Endothelial cell of umbilical vein (primary cell): ENCODE results near the gene MMS22L. TPM values are rescaled to one million over a fixed set of nuclear protein-coding genes. Genes with fewer than 3 reads are reported as not detected.

Source experiments
- BruUV-seq: library from RNA; stranded (reverse); fragments of 400-500 nt; replicated peaks from 2 replicates; lab custom pipeline; 2021; lab: Mats Ljungman, UMichigan
- CTCF ChIA-PET: fragments of 300-600, 350-600 bp; sonication (Branson Sonifier 250); formaldehyde crosslinking; loops from one replicate; lab custom pipeline; 2021; ENCODE audit warnings: antibody characterized with exemption, inconsistent platforms; lab: Charles Lee
- POLR2A ChIA-PET: fragments of 300-600, 350-600 bp; sonication (Branson Sonifier 250); formaldehyde crosslinking; loops from one replicate; lab custom pipeline; 2021; ENCODE audit warnings: antibody characterized with exemption, inconsistent platforms; lab: Charles Lee
- DNase-seq: peaks from one replicate; pipeline ENCODE4 v3.0.0-alpha.2; 2011; ENCODE audit warnings: low read depth, low spot score
- FAIRE-seq: peaks from 2 replicates; lab custom pipeline; 2011; peaks lifted over from hg19 to GRCh38; lab: Jason Lieb, UNC
- H2AFZ ChIP-seq: 2 replicates; pipeline ENCODE4 v1.6.0; 2012; ENCODE audit warnings: low read depth, low read length, control low read depth, inconsistent platforms
- H3K27ac ChIP-seq: 2 replicates; pipeline ENCODE4 v1.5.1; 2011; ENCODE audit warnings: low read depth, mild to moderate bottlenecking, control low read depth, low read length, moderate library complexity; ENCODE audit not compliant: insufficient read depth
- H3K27me3 ChIP-seq, 2 experiments: 2 replicates each; pipeline versions ENCODE4 v1.6.0 to v1.6.1; 2011; ENCODE audit warnings: low read length in 2 of 2, mixed read lengths in 1 of 2; ENCODE audit not compliant: control insufficient read depth in 2 of 2, insufficient read depth in 2 of 2
- H3K36me3 ChIP-seq, 2 experiments: 2 replicates in 1 of 2; 3 replicates in 1 of 2; pipeline ENCODE4 v1.5.1; 2011; ENCODE audit warnings: low read length in 2 of 2, mild to moderate bottlenecking in 1 of 2, moderate library complexity in 1 of 2; ENCODE audit not compliant: control insufficient read depth in 2 of 2, insufficient read depth in 2 of 2; ENCODE audit errors: extremely low read depth in 1 of 2
- H3K4me1 ChIP-seq: 3 replicates; pipeline ENCODE4 v1.5.1; 2011; ENCODE audit warnings: mild to moderate bottlenecking, low read length; ENCODE audit not compliant: control insufficient read depth, insufficient read depth; ENCODE audit errors: extremely low read depth
- H3K4me2 ChIP-seq: 2 replicates; pipeline ENCODE4 v1.6.1; 2011; ENCODE audit warnings: low read length, control low read depth, mixed read lengths; ENCODE audit not compliant: insufficient read depth
- H3K4me3 ChIP-seq, 3 experiments: fragments of 200-600 bp in 1 of 3; sonication (generic), shearing (Covaris generic) in 1 of 3; replicated peaks in 1 of 3; 2 replicates each; pipeline ENCODE4 v1.5.1; 2011 to 2016; ENCODE audit warnings: control low read depth in 3 of 3, low read length in 3 of 3, mild to moderate bottlenecking in 2 of 3, inconsistent platforms in 1 of 3, low read depth in 1 of 3, moderate library complexity in 1 of 3; ENCODE audit not compliant: insufficient read depth in 1 of 3
- H3K79me2 ChIP-seq: 2 replicates; pipeline ENCODE4 v1.6.0; 2012; ENCODE audit warnings: low read length, inconsistent platforms; ENCODE audit not compliant: control insufficient read depth, insufficient read depth
- H3K9ac ChIP-seq: replicated peaks from 2 replicates; pipeline ENCODE3; 2011; ENCODE audit warnings: low read length, control low read depth; ENCODE audit not compliant: insufficient read depth; ENCODE audit errors: extremely low read depth
- H3K9me1 ChIP-seq: replicated peaks from 3 replicates; pipeline ENCODE4 v1.6.0; 2011; ENCODE audit warnings: mild to moderate bottlenecking, low read length; ENCODE audit not compliant: control insufficient read depth, insufficient read depth; ENCODE audit errors: extremely low read depth
- H3K9me3 ChIP-seq: replicated peaks from 2 replicates; pipeline ENCODE4 v1.5.1; 2012; ENCODE audit warnings: low read length, inconsistent platforms; ENCODE audit not compliant: control insufficient read depth, insufficient read depth
- H4K20me1 ChIP-seq: replicated peaks from 2 replicates; pipeline ENCODE3; 2011; ENCODE audit warnings: mild to moderate bottlenecking, low read length; ENCODE audit not compliant: control insufficient read depth, insufficient read depth; ENCODE audit errors: extremely low read depth
- CTCF ChIP-seq, 2 donors: IDR thresholded peaks; 1 replicate in 1 of 2; 2 replicates in 1 of 2; pipeline ENCODE4 v1.5.1; 2011; ENCODE audit warnings: low read length in 2 of 2, mild to moderate bottlenecking in 2 of 2, moderate library complexity in 2 of 2, control low read depth in 1 of 2, inconsistent platforms in 1 of 2, low read depth in 1 of 2; ENCODE audit not compliant: insufficient read depth in 1 of 2; ENCODE audit errors: extremely low read depth in 1 of 2
- EZH2 ChIP-seq: IDR thresholded peaks from 2 replicates; pipeline ENCODE4 v1.6.1; 2012; ENCODE audit warnings: borderline replicate concordance, low read depth, mild to moderate bottlenecking, moderate library complexity, low read length, inconsistent platforms; ENCODE audit not compliant: severe bottlenecking
- FOS ChIP-seq: IDR thresholded peaks from 2 replicates; pipeline ENCODE4 v1.6.1; 2011; ENCODE audit warnings: mild to moderate bottlenecking, low read length, moderate library complexity, borderline replicate concordance; ENCODE audit not compliant: insufficient read depth
- GATA2 ChIP-seq: IDR thresholded peaks from 2 replicates; pipeline ENCODE4 v1.7.0; 2011; ENCODE audit warnings: low read depth, mild to moderate bottlenecking, moderate library complexity, mixed read lengths, low read length; ENCODE audit not compliant: insufficient read length, insufficient read depth
- JUN ChIP-seq: IDR thresholded peaks from 2 replicates; pipeline ENCODE4 v1.6.1; 2011; ENCODE audit warnings: borderline replicate concordance, low read depth; ENCODE audit not compliant: insufficient read length, insufficient read depth
- MYC ChIP-seq: IDR thresholded peaks from one replicate; pipeline ENCODE4 v1.6.1; 2011; ENCODE audit warnings: mild to moderate bottlenecking, low read depth, low read length
- POLR2A ChIP-seq: IDR thresholded peaks from 2 replicates; pipeline ENCODE4 v1.6.1; 2012; ENCODE audit warnings: low read depth, mild to moderate bottlenecking, control low read depth, low read length
- POLR2AphosphoS5 ChIP-seq: IDR thresholded peaks from 2 replicates; pipeline ENCODE4 v1.6.1; 2012; ENCODE audit warnings: low read depth, mild to moderate bottlenecking, control low read depth, low read length, moderate library complexity; ENCODE audit not compliant: insufficient read depth
- dilution Hi-C: fragments of 300-500 bp; cut with MboI; formaldehyde crosslinking; loops from one replicate; pipeline ENCODE4 v1.15.0; 2019; ENCODE audit warnings: low sequenced_read_pairs; ENCODE audit not compliant: extremely low pct_ligation_motif_present
- intact Hi-C: fragments of 100-400 bp; cut with micrococcal nuclease; formaldehyde crosslinking; loops from one replicate; pipeline ENCODE4 v1.10.0; 2022
- polyA plus RNA-seq, 4 experiments: library from polyadenylated mRNA; depleted of rRNA in 3 of 4; stranded (reverse) in 3 of 4; unstranded in 1 of 4; fragments of >200 nt; gene quantifications; 2 replicates each; pipeline versions ENCODE4 v1.2.1 to v1.2.3, GENCODE V29; 2011 to 2012; ENCODE audit warnings: missing spikeins in 1 of 4
- total RNA-seq: library from RNA; stranded (reverse); gene quantifications from 2 replicates; pipeline ENCODE4 v1.2.3, GENCODE V29; 2021
- TF ChIP-seq, protein P1 (sequence below): IDR thresholded peaks from 2 replicates; pipeline ENCODE4 v1.6.1; 2011; ENCODE audit not compliant: insufficient read depth, insufficient read length

The MMS22L gene
- total and polyA plus RNA-seq, 2 donors (not counting 3 experiments of a cell fraction or from before 2014, with no cell fraction given): 5.5 to 19.3 TPM

DNA sequence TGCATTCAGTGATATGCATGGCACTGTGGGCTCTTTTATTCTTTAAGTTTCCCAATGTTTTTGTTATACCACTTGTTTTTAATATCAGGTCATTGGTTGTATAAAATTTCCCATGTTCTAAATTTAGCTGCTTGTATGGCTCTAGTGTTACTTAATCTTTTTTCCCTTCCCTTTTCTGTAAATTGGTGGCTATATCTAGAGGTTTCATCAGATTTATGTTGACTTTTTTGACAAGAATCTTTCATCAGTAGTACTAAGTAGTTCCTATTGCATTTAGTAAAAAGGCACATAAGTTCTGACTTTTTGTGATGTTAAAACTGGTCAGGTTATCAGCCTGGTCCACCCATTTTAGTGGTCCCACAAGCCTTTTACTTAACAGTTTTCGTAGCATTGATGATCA, 51.1 kb downstream of the MMS22L start:
- Histone ChIP-seq H3K9me1 (no peaks in the 10 kb centered on the region), H2AFZ (no peak overlapping the region), H4K20me1 (no peaks in the 10 kb centered on the region), H3K4me3 (no peak overlapping the region), H3K27me3 (no peaks in the 10 kb centered on the region), H3K4me2 (no peak overlapping the region), H3K9me3 (no peaks in the 10 kb centered on the region), H3K36me3 (peaks cover 0 to 2% of the 10 kb centered on the region in 2 experiments), H3K27ac (no peak overlapping the region), H3K79me2 (no peaks in the 10 kb centered on the region), H3K9ac (no peak overlapping the region), H3K4me1 (no peaks in the 10 kb centered on the region)
- POLR2A ChIA-PET: no interaction called here
- intact Hi-C loops (no loop called here), dilution Hi-C loops (no loop called here)
- no peak for DNase-seq
- TF ChIP-seq POLR2AphosphoS5: no peak
- TF ChIP-seq GATA2: no peak
- no peak for TF ChIP-seq CTCF (IDR thresholded peaks at IDR 0.05; ENCODE audit: extremely low read depth in 1 of 2, insufficient read depth in 1 of 2, low read depth in 1 of 2, low read length in 2 of 2)
- no peak for TF ChIP-seq POLR2A
- TF ChIP-seq, protein P1, sequence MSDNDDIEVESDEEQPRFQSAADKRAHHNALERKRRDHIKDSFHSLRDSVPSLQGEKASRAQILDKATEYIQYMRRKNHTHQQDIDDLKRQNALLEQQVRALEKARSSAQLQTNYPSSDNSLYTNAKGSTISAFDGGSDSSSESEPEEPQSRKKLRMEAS: no peak
- no peak for TF ChIP-seq MYC
- no peak for TF ChIP-seq JUN
- no peak for TF ChIP-seq FOS
- TF ChIP-seq EZH2: no peak
- no peak for FAIRE-seq
- no TSS peak for BruUV-seq
- CTCF ChIA-PET: interaction anchor here (1.0 to 2.0 kb wide), 2 partner anchors 17 to 51 kb away, joined by 3 to 5 read pairs; partner anchors contain the start of gene MMS22L
